Measurements from ENCODE around the gene NUP98. TPM values are rescaled to one million over a fixed set of nuclear protein-coding genes. Genes with fewer than 3 reads are reported as not detected.

The NUP98 gene
- total and polyA plus RNA-seq, 10 of the 15 experiments (the other 5 are each of a cell fraction or from before 2014, with no cell fraction given): 21.7 to 108 (median 78.9) TPM

- TF ChIP-seq MLLT1 (IDR thresholded peaks at IDR 0.05): no peak
- TF ChIP-seq EED (IDR thresholded peaks at IDR 0.05; ENCODE audit: low read depth): 0 out of 2 replicates have a peak, but pooled peaks have one; percentile 17
- TF ChIP-seq NR2F1 (conservative IDR thresholded peaks at IDR 0.05): no peak
- TF ChIP-seq SRF (IDR thresholded peaks at IDR 0.05; ENCODE audit: low read depth in 2 of 2, low read length in 2 of 2): no peak
- no peak for TF ChIP-seq CBX3 (IDR thresholded peaks at IDR 0.05; ENCODE audit: borderline replicate concordance, low read depth)
- TF ChIP-seq CHD4 (IDR thresholded peaks at IDR 0.05): no peak
- no peak for TF ChIP-seq ESRRA (IDR thresholded peaks at IDR 0.05; ENCODE audit: low read length)
- peak; percentile 59; the same call in 1 of the 2 replicates for TF ChIP-seq RB1 (IDR thresholded peaks at IDR 0.05; ENCODE audit: borderline replicate concordance)
- peak; percentile 54; the same call in 1 of the 2 replicates for TF ChIP-seq DPF2 (IDR thresholded peaks at IDR 0.05)
- no peak for TF ChIP-seq RBBP5 (conservative IDR thresholded peaks at IDR 0.05)
- TF ChIP-seq TCF7 (IDR thresholded peaks at IDR 0.05; ENCODE audit: borderline replicate concordance): no peak
- no peak for TF ChIP-seq RCOR1 (conservative IDR thresholded peaks at IDR 0.05; ENCODE audit: low read depth, low read length)
- TF ChIP-seq POLR2AphosphoS5 (IDR thresholded peaks at IDR 0.05; ENCODE audit: low read length): peak; percentile 46
- no peak for TF ChIP-seq HDAC2 (IDR thresholded peaks at IDR 0.05)
- no peak for TF ChIP-seq ZBTB11 (CRISPR knock-in tag; IDR thresholded peaks at IDR 0.05)
- TF ChIP-seq BACH1 (IDR thresholded peaks at IDR 0.05; ENCODE audit: borderline replicate concordance): peak; percentile 32; the same call in 1 of the 2 replicates
- 0 out of 4 replicates have a peak, but pooled peaks of 1 of the 2 experiments have one; percentile 10 for TF ChIP-seq BHLHE40 (IDR thresholded peaks at IDR 0.05; ENCODE audit: borderline replicate concordance in 1 of 2, low read depth in 2 of 2, low read length in 1 of 2)
- TF ChIP-seq NKRF (conservative IDR thresholded peaks at IDR 0.05): peak; percentile 59; the same call in 1 of the 2 replicates
- no peak for TF ChIP-seq PML (IDR thresholded peaks at IDR 0.05; ENCODE audit: low read length)
- TF ChIP-seq ZSCAN29 (IDR thresholded peaks at IDR 0.05): 0 out of 2 replicates have a peak, but pooled peaks have one; percentile 48
Measured at GRCh38 chr11:3840004-3840869, 42.9 kb upstream of the NUP98 start (continued).

All from GM12878 (cell line).